Measurements from ENCODE around the gene PAWR.
"Not testable (repeated sequence)": the region's sequence is repeated elsewhere in the genome, so short reads cannot be mapped to it uniquely, and the experiment has no call there.

DNA sequence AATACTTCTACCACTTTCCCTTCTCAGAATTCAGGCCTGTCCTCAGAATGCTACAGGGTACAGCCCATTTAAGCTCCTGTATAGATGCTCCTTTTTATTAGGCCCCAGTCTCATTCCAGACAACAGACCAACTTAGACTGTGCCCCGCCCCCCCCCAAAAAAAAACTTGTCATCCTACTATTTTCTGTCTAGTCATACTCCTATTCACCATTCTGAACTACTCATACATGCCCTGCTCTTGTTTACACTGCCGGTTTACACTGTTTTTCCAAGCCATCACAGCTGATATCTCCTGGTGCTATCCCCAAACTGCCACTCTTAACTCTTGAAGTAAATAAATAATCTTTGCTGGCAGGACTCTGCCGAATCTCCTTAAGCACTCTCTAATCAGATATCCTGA lies 146.3 kb downstream of the PAWR start:
- not testable (repeated sequence) for TF ChIP-seq ZBTB20, KLF1, ZBTB8A, ZNF350 (tag by site-specific recombination; IDR thresholded peaks at IDR 0.05)
- TF ChIP-seq, protein P1, sequence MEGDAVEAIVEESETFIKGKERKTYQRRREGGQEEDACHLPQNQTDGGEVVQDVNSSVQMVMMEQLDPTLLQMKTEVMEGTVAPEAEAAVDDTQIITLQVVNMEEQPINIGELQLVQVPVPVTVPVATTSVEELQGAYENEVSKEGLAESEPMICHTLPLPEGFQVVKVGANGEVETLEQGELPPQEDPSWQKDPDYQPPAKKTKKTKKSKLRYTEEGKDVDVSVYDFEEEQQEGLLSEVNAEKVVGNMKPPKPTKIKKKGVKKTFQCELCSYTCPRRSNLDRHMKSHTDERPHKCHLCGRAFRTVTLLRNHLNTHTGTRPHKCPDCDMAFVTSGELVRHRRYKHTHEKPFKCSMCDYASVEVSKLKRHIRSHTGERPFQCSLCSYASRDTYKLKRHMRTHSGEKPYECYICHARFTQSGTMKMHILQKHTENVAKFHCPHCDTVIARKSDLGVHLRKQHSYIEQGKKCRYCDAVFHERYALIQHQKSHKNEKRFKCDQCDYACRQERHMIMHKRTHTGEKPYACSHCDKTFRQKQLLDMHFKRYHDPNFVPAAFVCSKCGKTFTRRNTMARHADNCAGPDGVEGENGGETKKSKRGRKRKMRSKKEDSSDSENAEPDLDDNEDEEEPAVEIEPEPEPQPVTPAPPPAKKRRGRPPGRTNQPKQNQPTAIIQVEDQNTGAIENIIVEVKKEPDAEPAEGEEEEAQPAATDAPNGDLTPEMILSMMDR (tag by site-specific recombination; IDR thresholded peaks at IDR 0.05), result not testable (repeated sequence)
- TF ChIP-seq, protein P2, sequence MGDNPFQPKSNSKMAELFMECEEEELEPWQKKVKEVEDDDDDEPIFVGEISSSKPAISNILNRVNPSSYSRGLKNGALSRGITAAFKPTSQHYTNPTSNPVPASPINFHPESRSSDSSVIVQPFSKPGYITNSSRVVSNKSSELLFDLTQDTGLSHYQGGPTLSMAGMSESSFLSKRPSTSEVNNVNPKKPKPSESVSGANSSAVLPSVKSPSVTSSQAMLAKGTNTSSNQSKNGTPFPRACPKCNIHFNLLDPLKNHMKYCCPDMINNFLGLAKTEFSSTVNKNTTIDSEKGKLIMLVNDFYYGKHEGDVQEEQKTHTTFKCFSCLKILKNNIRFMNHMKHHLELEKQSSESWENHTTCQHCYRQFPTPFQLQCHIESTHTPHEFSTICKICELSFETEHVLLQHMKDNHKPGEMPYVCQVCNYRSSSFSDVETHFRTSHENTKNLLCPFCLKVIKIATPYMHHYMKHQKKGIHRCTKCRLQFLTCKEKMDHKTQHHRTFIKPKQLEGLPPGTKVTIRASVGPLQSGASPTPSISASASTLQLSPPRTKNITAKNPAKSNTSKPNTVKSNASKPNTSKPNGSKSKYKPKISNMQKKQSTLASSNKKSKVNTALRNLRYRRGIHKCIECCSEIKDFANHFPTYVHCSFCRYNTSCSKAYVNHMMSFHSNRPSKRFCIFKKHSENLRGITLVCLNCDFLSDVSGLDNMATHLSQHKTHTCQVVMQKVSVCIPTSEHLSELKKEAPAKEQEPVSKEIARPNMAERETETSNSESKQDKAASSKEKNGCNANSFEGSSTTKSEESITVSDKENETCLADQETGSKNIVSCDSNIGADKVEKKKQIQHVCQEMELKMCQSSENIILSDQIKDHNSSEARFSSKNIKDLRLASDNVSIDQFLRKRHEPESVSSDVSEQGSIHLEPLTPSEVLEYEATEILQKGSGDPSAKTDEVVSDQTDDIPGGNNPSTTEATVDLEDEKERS (tag by site-specific recombination; IDR thresholded peaks at IDR 0.05), result not testable (repeated sequence)
